Activated naive CD8-positive, alpha-beta T cell treated with anti-CD3 and anti-CD28 coated beads, Interleukin-2, amount 50 U/mL, for 16 hours (primary cell): ENCODE results near the gene PRKG1.

Source experiments
- DNase-seq: peaks from one replicate; pipeline ENCODE4 v3.0.0-alpha.2; 2020; ENCODE audit warnings: low read depth, low spot score

Gene PRKG1

DNA sequence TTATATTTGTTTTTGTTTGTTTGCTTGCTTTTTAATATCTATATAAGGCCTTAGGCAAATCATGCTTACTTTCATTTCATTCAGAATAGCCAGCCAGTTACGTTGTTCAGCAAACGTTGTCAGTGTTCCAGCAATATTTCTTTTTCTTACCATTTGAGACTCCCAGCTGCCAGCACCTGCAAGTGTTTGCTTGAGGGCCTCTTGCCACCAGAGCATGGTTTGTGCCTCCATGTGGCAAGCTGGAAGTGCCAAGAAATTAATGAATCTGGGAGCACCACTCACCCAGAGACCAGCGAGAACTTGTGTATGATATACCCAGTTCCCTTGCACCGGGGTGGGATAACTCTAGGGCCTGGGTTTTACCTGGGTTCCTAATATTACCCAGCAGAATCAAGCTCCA, 802.2 kb downstream of the PRKG1 start:
- no peak for DNase-seq

DNA sequence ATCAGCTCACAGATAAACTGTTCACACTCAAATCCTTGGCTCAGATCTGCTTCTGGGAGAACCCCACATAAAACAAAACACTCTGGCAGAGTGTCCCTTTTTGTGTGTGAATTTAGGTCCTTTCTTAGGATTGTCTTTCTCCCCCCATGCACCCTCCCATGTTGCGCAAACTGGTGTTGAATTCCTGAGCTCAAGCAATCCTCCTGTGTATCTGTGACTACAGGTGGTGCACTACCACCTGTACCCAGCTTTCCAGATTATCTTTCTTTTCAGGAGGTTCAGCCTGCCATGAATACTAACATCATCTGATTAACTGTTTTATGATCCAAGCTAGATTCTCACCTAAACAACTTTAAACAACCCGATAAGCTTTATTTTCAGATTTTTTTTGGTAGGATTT, 802.7 kb downstream of the PRKG1 start:
- DNase-seq, result no peak

DNA sequence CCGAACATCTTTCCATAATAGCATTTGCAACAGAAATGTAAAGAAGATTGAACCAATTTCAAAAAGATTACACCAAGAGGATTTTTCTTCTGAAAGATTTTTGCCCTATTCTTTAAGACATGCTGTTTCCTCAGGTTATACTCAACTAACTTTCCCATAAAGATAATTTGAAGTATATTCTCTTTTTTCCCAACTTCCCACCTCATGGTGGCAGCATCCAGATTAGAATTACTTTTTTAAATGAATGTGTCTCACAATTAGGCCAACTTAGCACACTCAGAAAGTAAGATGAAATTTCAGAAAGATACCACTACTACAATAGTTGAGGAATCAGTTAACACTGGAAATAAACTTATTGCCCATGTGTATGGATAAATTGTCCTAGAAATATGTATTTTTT, 803.3 kb downstream of the PRKG1 start:
- DNase-seq, result no peak

- DNase-seq, result no peak
Observed at GRCh38 chr10:51878695-51879094, 804.4 kb downstream of the PRKG1 start.

DNA sequence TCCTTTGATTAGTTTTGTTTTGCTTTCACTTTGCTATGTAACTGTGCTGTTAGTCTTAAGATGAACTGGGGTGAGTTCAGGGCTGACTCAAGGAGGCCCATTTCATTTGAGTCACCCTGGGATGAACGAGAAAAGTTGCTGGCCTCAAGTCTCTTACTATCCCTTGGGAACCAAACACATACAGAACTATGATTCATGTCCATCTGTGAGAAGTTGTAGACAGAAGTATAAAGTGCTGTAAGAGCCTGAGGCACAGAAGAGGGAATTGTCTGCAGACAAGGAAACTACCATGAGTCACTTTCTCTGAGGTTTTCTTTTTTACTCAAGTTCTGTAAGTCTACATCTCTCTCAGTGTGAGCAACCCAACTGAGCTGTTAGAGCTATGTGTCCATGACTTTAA, 805.0 kb downstream of the PRKG1 start:
- DNase-seq, result no peak

DNA sequence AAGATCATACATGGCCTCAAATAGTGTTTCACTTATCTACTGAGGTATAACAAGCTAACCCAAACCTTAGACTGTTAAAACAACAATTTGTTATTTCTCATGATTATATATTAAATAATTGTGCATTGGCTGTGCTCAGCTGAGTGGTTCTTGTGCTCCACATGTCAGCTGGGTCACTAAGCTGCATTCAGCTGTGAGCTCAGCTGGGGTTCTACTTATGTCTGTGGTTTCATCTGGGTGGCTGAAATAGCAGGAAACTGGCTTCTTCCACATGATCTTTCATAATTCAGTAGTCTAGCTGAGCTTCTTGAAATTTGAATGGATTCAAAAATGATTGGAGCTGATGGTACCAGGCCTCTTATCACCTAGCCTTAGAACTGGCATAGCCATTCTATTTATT, 806.9 kb downstream of the PRKG1 start:
- DNase-seq, result no peak

DNA sequence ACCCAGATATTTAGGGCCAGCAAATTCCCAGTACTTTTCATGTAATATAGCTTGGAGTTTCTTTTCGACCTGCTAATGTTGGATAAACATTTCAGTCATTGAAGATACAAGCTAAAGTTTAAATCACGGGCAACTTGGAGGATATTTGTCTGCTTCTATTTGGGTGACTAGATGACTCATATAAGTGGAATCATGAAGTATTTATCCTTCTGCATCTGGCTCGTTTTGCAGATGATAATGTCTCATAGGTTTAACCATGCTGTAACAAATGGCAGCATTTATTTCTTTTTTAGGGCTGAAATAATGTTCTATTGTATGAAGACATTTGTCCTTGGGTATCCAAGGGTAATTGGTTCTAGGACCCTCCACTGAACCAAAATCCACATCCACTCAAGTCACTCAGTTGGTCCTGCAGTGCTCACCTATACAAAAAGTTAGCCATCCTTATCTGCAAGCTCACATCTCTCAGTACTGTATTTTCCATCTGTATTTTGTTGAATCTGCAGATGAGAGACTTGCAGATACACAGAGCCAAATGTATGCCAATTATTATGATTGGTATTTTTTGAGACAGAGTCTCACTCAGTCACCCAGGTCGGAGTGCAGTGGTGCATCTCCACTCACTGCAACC, 812.3 kb downstream of the PRKG1 start:
- DNase-seq, result no peak

- DNase-seq, result no peak
Observed at GRCh38 chr10:51888263-51888662, 814.0 kb downstream of the PRKG1 start.

DNA sequence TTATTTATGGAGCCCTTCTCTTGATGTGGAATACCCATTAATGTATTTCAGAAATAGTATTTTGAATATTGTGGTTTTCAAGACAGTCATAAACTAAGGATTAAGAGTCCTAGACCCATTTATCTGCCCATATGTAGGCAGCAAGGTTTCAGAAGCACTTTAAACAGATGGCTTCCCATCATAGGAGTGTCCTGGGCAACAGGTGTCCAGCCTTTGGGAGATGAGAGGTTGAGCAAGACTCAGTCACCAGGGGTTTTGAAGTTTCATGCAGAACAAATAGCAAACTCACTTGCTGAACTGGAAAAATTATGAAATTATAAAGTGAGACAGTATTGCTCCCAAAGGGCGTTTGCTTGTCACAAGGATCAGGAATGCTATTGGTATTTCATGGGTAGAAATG, 818.0 kb downstream of the PRKG1 start:
- no peak for DNase-seq

DNA sequence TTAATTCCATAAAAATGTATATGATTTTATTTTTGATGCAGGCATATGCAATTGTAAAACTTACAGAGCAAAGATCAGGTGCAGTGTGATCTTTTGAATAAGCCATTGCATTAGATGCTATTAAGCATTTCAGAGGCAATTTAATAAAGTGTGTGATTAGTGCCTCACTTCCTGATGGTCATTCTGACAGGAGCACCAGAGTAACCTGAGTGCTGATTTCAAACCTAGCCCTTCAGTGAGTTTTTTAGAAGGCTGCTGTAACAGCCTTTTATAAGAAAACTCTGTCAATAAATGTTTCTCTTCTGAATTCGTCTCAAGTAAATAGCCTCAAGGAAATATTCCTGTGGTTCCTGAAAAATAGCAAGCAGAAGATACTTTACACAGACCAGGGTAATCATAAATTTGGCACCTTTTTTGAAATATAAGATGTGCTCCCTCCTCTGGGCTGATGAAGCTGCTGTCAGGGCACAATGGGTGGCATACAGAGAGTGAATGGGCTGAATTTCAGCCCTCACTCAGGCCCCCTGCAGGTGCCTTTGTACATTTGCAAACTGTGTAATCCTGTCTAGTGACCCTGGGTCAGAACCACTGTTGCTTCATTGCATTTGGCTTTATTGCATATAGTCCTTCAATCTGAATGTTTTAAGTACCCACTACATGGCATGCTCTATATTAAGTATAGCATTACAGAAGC, 818.8 kb downstream of the PRKG1 start:
- no peak for DNase-seq

GRCh38 chr10:51894771-51895578, 820.7 kb downstream of the PRKG1 start:
- no peak for DNase-seq

- DNase-seq, result no peak
Observed at GRCh38 chr10:51896849-51897248, 822.6 kb downstream of the PRKG1 start.

DNA sequence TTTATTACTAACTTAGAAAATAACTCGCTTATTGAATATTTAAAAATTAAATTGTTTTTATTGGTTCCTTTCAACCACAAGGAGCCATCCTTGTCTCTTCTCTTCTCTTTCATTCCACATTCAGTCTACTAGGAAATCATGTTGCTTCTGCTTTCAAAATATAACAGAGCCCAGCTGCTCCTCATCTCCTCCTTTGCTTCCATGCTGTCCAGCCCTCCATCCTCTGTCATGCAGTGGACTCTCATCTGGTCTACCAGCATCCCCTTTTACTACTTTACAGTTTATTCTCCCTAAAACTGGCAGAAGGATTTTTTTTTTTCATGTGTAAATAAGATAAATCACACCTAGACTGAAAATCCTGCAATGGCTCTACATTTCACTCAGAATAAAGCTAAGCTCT, 823.3 kb downstream of the PRKG1 start:
- no peak for DNase-seq

DNA sequence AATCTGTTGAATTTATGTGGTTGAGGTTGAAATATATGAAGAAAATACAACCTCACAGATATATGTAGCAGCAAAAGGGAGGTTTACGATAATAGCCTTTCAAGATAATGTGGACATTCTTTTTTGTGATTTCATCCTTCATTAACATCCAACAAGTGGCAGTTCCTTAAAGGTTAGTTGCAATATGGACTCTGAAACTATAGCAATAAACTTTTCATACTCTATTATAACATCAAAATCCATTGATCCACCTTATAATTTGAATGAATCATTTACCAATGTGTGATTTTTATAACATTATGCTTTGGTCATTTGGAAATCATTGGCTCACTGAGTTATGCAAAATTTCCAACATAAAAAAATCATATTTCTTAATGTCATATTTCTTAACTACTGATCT, 825.9 kb downstream of the PRKG1 start:
- no peak for DNase-seq

DNA sequence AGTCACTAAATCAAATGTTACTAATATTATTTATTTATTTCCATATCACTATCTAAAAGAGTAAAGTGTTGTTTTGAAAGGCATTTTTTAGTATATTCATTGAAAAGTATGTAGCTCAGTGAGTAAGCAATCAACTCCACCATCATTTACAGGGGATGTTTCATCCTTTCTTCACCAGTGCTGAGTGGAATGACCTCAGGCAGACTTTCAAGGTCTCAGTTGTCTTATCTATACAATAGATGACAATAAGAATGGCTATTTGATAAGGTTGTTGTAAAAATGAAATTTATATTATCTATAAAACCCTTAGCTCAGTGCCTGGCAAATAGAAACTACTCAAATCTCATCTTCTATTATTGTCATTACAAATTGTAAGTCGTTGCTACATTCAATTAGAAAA, 829.4 kb downstream of the PRKG1 start:
- DNase-seq, result no peak

GRCh38 chr10:51905032-51905431, 830.7 kb downstream of the PRKG1 start:
- no peak for DNase-seq

GRCh38 chr10:51907361-51907760, 833.1 kb downstream of the PRKG1 start:
- no peak for DNase-seq

GRCh38 chr10:51910189-51910588, 835.9 kb downstream of the PRKG1 start:
- DNase-seq, result no peak

GRCh38 chr10:51910596-51910995, 836.3 kb downstream of the PRKG1 start:
- DNase-seq, result no peak

GRCh38 chr10:51911723-51912122, 837.4 kb downstream of the PRKG1 start:
- no peak for DNase-seq

GRCh38 chr10:51915031-51915542, 840.8 kb downstream of the PRKG1 start:
- no peak for DNase-seq

DNA sequence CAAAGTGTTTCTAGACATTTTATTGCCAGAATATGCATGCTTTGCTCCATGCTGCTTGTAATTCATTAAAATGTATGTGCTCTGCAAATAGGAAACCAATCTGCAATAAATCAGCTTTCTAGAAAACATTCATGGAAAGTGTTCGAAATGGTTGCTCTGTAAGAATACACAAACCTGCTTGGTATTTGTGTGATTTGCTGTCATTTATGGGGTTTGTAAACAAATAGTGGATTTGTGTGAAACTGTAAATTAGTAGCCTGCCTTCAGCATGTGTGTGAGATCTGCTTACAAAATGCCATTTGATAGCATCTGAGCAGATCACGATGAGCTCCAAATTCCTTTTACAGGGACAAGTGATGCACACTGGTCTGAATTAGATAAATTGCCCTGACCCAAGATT, 844.2 kb downstream of the PRKG1 start:
- DNase-seq, result no peak

- DNase-seq, result no peak
Observed at GRCh38 chr10:51918884-51919325, 844.6 kb downstream of the PRKG1 start.
